ENCODE data around the gene METAP1D.

The METAP1D gene

DNA sequence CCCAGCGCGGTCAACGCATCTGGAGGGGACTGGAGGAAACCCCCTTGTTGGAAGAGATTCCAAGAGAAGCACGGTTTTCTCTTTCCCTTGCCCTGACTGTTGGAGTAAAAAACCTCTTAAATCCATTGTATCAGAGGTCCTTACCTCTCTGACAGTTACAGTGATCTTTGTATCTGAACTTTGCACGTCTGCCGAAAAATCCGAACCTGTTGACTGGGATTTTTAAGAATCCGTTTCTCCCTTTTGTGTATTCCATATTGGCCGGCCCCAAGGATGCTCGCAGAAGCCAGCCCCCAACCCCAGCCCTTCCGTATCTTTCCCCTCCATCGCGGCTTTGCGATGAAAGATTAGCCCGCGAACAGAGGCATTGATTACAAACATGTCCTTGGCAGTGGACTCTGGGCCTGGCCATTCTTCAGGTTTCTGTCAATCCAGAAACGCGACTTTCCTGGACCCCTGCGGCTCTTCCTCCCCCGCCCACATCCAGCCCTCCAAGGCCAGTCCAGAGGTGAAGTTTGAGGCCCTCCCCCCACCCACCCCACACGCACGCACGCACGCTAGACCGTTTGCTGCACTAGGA is 81.0 kb downstream of the METAP1D start:
- no peak for DNase-seq (ENCODE audit: low spot score)

DNA sequence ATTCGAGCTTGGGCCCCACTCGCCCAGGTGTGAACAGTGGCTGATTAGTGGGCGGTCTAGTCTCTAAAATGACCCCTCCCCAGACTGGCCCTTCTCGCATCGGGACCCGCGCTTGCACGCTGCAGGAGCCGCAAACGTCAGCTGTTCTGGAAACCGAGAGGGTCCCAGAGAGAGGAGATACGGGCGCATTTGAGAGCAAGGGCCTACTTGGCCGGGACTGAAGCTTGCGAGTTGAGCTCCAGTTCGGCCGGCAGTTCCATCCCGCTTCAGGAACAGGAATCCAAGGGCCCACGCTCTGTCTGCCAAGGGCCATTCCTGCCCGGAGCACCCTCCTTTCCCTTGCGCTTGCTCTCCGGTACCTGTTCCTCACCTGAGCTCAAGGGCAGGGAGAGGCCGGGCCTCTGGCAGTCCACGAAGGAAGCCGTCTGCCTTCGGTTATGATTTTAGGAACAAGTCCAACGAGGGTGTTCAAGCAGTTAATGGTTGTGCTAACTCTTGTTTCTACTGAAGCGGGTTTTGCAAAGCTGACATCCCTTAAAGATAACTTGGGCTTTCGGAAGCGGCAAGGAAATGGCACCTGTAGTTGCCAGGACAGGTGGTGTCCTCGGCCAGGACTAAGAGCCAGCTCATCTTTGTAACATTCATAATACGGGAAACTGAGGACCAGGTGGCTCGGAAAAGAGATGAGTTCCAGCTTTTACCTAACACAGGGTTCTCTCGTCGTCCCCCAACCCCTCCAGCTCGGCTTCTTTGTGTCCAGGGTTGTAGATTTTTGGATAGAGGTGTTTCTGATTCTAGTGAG is 81.7 kb downstream of the METAP1D start:
- DNase-seq (ENCODE audit: low spot score): no peak

- no peak for DNase-seq (ENCODE audit: low spot score)
Observed at GRCh38 chr2:172082105-172082943, 82.6 kb downstream of the METAP1D start.

GRCh38 chr2:172082944-172083627 is 83.3 kb downstream of the METAP1D start:
- no peak for DNase-seq (ENCODE audit: low spot score)

DNA sequence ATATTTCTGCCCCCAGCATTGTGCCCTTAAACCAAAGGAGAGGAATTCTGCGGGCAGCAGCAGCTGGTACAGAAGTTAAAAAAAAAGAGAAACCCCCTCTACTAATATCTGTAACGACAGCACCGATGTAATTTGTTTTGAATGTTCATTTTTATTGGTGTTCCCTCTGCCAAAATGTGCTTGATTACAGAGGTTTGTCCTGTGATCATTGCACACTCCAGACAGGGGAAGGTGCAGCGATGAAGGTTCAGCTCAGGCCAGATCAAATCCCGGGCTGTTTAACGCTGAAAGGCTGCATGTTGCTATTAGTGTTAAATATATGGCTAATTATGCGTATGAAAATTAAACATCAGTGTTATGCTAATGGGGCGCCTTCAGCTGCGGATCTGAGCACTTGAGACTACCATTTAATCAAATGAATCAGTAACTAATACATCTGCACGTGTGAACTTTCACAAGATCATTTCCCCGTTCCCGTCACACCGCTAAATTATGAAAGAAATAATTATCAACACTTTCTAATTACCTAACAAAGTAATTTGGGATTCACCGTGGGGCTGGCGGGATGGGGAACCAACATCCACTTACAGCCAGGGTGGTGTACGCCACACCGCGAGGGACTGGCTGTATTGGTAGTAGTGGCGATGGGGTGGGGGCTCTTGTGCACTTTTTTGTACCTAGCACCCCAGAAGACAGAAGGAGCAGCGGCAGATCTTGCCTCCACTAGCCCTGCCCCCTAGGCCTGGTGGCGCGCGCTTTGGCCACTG is 84.1 kb downstream of the METAP1D start:
- no peak for DNase-seq (ENCODE audit: low spot score)

GRCh38 chr2:172084395-172084644 is 84.6 kb downstream of the METAP1D start:
- DNase-seq (ENCODE audit: low spot score): no peak

- DNase-seq (ENCODE audit: low spot score): peak; percentile 50
Observed at GRCh38 chr2:172084645-172085459, 85.1 kb downstream of the METAP1D start.

GRCh38 chr2:172085460-172086159 is 85.9 kb downstream of the METAP1D start, which contains the start of gene DLX1:
DLX1 (plus strand) TSS chr2:172085507; CDS start chr2:172085678, 171 bp downstream.
- no peak for DNase-seq (ENCODE audit: low spot score)

- DNase-seq (ENCODE audit: low spot score): peak; percentile 48
Observed at GRCh38 chr2:172086241-172087206, 86.8 kb downstream of the METAP1D start.

DNA sequence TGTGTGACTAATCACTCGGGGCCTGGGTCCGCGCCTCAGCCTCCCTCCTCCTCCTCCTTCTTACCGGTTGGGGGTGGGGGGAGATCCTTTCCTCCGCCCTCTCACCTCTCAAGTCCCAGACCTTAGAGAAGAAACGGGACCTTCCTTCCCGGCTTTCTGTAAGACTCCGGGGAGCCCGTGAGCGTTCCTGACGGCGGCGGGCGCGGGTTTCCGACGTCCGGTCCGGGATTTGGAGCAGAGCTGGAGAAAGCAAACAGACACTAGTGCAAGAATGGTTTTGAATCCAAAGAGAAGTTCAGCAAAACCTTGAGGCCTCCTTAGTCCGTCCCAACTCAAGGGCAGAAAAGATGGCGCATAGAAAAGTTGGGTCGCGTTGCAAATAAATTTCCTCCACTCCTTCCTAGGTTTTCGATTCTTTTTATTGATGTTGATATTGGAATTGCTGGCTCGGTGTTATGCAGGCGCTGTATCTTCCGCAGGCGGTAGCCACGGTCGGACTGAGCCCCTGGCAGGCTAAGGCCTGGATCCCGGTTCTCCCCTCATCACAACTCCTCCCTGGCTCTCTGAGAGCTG is 87.5 kb downstream of the METAP1D start:
- no peak for DNase-seq (ENCODE audit: low spot score)

DNA sequence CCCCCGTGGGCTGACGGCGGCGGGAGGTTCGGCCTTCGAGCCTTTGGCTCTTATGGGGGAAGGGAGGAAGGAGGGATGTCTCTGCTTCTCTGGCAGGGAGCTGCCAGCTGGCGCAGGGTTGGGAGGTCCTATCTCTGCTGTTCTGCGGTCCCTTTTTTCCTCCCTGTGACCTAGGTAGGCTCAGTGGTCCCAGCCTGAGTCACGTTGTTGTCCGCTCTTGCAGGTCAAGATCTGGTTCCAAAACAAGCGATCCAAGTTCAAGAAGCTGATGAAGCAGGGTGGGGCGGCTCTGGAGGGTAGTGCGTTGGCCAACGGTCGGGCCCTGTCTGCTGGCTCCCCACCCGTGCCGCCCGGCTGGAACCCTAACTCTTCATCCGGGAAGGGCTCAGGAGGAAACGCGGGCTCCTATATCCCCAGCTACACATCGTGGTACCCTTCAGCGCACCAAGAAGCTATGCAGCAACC is 88.1 kb downstream of the METAP1D start:
- DNase-seq (ENCODE audit: low spot score): no peak

DNA sequence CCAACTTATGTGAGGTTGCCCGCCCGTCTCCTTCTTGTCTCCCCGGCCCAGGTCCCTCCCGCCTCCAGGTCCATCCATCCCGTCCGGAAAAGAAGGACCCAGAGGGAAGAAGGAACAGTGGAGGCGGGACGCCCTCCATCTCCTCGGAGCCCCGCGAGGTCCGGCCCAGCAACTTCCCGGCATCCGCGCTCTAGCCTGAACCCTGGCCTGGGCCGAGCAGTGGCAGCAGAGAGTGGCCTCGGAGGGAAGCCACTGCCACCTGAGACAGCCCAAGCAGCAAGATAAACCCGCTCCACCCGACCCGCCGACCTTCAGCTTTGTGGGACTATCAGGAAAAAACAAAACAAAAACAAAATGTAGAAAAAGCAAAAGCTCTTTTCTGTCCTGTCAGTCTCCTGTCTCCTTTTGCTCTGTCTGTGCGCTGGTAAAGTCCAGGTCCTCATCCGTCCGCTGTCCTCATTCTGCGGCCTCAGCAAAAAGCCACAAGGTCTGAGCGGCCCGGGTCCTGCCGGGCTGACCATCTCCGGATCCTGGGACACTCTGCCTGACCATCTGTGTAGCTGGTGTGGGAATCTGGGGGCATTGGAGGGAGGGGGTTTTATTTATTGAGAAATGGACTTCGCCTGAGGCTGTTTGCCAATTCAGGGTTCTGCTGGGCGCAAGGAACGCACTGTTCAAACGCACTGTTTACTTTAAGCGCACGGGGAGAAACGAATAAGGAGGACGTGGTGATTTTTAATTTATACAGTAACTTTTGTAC is 88.7 kb downstream of the METAP1D start:
- no peak for DNase-seq (ENCODE audit: low spot score)

- DNase-seq (ENCODE audit: low spot score): no peak
Observed at GRCh38 chr2:172089005-172089504, 89.3 kb downstream of the METAP1D start.

GRCh38 chr2:172089633-172090032 is 89.9 kb downstream of the METAP1D start:
- no peak for DNase-seq (ENCODE audit: low spot score)

DNA sequence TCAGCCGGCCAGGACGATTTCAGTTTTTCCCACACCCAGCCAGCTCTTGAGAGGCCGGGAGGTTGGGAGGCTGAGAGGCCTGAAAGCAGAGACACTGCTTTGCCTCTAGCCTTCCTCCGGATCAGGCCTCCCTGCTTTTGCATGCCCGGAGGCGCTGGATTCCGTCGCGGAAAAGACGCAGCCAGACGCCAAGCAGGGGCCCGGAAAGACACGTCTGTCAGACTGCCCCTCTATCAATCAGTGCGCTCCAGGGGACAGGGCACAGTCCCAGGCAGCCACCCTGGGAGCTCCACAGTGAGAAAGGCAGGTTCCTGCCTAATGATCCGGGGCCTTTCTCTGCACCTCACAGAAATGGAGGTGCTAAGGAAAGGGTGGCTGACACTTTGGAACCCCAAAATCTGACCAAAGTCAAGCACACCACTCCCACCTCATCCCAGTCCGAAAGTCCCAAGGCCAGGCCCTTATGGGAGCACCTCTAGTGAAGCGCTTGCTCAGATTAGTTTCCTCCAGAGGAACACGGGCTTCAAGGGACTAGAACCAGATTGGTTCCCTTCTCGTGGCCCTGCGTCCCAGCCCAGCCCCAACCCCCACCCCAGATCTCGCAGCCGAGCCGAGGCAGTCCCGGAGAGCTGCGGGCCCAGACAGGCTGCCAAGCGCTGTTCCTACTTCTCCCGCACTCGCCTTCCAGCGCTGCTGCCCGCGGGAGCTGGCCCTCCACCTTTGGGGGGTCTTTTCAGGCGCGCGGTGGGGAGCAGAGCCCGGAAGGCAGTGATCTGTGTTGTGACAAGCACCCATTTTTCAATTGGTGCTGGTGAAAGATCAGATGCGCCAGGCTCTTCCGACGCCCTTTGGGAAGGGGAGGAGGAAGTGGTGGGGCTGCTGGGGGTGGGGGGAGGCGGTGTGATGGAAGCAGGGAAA is 90.5 kb downstream of the METAP1D start:
- DNase-seq (ENCODE audit: low spot score): no peak

DNA sequence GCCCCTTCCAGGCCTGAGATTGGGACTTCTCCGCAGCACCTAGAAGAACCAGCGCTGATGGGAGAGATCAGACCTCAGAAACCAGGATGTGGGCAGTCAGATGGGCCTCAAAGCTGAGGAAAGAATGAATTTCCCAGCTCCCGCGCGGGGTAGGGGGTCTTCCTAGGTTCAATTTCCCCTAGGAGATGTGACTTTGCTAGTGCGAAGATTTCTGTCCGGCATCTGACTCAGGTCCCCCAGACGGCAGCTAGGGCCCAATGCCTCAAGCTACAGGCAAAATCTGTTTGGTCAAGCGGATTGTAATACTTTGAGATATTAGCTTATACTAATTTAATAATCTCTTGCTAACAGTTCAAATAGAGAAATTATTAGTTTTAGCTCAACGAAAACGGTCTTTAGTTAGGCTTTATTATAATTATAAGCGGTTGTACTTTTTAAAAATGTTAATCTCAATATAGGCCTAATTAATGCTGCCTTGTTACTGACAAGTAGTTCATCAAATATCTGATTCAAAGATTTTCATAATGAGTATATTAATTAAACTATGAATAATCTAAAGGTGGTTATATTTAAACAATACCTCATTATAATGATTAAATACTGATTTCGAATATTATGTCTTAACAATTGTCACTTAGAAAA is 91.4 kb downstream of the METAP1D start:
- no peak for DNase-seq (ENCODE audit: low spot score)
